HL-60 (cell line): Measurements from ENCODE around the gene ENTPD1.

Experiments used
- GABPA ChIP-seq: IDR thresholded peaks from 2 replicates; pipeline ENCODE4 v1.6.1; 2012; ENCODE audit warnings: low read depth
- POLR2AphosphoS5 ChIP-seq: IDR thresholded peaks from 2 replicates; pipeline ENCODE4 v1.6.1; 2012; ENCODE audit warnings: low read depth
- SPI1 ChIP-seq: IDR thresholded peaks from 2 replicates; pipeline ENCODE4 v1.6.1; 2012; ENCODE audit warnings: low read depth, mild to moderate bottlenecking, borderline replicate concordance
- TF ChIP-seq, protein P1 (sequence below): IDR thresholded peaks from one replicate; pipeline ENCODE4 v1.5.1; 2011; ENCODE audit warnings: low read length, control low read depth, inconsistent platforms; ENCODE audit not compliant: insufficient read depth

DNA sequence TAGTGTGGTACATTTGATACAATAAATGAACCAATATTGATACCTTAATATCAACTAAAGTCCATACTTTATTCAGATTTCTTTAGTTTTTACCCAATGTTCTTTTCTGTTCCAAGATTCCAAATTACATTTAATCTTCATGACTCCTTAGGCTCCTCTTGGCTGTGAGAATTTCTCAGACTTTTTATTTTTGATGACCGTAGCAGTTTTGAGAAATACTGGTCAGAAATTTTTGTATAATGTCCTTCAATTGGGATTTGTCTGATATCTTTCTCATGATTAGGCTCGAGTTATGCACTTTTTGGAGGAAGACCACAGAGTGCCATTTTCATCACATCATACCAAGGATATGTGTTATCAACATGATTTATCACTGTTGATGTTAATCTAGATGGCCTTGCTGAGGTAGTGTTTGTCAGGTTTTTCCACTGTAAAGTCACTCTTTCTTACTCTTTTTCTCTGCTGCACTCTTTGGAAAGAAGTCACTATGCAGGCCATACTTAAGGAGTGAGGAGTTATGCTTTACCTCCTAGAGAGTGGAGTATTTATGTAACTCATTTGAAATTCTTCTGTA lies 12.9 kb upstream of the ENTPD1 start:
- TF ChIP-seq, protein P1, sequence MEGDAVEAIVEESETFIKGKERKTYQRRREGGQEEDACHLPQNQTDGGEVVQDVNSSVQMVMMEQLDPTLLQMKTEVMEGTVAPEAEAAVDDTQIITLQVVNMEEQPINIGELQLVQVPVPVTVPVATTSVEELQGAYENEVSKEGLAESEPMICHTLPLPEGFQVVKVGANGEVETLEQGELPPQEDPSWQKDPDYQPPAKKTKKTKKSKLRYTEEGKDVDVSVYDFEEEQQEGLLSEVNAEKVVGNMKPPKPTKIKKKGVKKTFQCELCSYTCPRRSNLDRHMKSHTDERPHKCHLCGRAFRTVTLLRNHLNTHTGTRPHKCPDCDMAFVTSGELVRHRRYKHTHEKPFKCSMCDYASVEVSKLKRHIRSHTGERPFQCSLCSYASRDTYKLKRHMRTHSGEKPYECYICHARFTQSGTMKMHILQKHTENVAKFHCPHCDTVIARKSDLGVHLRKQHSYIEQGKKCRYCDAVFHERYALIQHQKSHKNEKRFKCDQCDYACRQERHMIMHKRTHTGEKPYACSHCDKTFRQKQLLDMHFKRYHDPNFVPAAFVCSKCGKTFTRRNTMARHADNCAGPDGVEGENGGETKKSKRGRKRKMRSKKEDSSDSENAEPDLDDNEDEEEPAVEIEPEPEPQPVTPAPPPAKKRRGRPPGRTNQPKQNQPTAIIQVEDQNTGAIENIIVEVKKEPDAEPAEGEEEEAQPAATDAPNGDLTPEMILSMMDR: no peak
- TF ChIP-seq POLR2AphosphoS5 (no peak), GABPA (no peak), SPI1 (no peak)
